Activated naive CD4-positive, alpha-beta T cell treated with anti-CD3 and anti-CD28 coated beads, Interleukin-2, amount 50 U/mL, for 72 hours (primary cell): ENCODE results near the gene SCRG1. TPM values are rescaled to one million over a fixed set of nuclear protein-coding genes. Genes with fewer than 3 reads are reported as not detected.

Experiments
- ATAC-seq, 2 donors: fragments of 150-1000 bp; cut with Tn5 transposase; 2 replicates each; pipeline ENCODE4 v1.10.0; 2021; ENCODE audit warnings: mild to moderate bottlenecking in 2 of 2, moderate library complexity in 2 of 2
- DNase-seq, 2 donors: peaks; one replicate each; pipeline ENCODE4 v3.0.0; 2021 to 2022; ENCODE audit warnings: low spot score in 2 of 2
- H3K27ac Mint-ChIP-seq, 2 donors: one replicate each; pipeline ENCODE4 v1.8.0; 2022; ENCODE audit warnings: mild to moderate bottlenecking in 2 of 2, mixed read lengths in 2 of 2
- H3K36me3 Mint-ChIP-seq, 2 donors: one replicate each; pipeline ENCODE4 v1.8.0; 2022; ENCODE audit warnings: mixed read lengths in 2 of 2
- H3K9me3 Mint-ChIP-seq, 2 donors: one replicate each; pipeline ENCODE4 v1.8.0; 2022; ENCODE audit warnings: mixed read lengths in 2 of 2
- total RNA-seq, 2 donors: library from RNA; stranded (reverse); gene quantifications; one replicate each; pipeline ENCODE4 v1.2.3, GENCODE V29; 2022

SCRG1 gene
- total RNA-seq, 2 donors from 2014 or later, result not detected

- H3K9me3 Mint-ChIP-seq, result no peaks in the 10 kb centered on the region
- DNase-seq (peak; percentile 51 to 75), ATAC-seq (peak; percentile 42 to 46)
- H3K27ac Mint-ChIP-seq, result peak overlapping the region; percentile 98 to 100
- H3K36me3 Mint-ChIP-seq, result peaks cover 30 to 40% of the 10 kb centered on the region in 2 donors
These were observed 63.8 kb downstream of the SCRG1 start for GRCh38 chr4:173334891-173335752.

Other genes starting within 250 kb of the SCRG1 start
- 10 to 100 TPM in 1 of 2 donors, 1 to 10 TPM in 1; 8.8 to 10.2 TPM for gene GALNT7, start 230.3 kb downstream of the SCRG1 start, total RNA-seq
- 100 to 1,000 TPM; 567 to 924 TPM for gene HMGB2, start 64.8 kb downstream of the SCRG1 start, total RNA-seq
- 10 to 100 TPM; 19.0 to 21.7 TPM for gene SAP30, start 28.2 kb downstream of the SCRG1 start, total RNA-seq
- gene HAND2, start 131.1 kb upstream of the SCRG1 start, total RNA-seq, result not detected